GM13977 (cell line): ENCODE measurements around the gene TIMP3.

ENCODE experiments used
- DNase-seq: peaks from one replicate; pipeline ENCODE4 v3.0.0; 2012; ENCODE audit warnings: low spot score
- in situ Hi-C: fragments of 300-500 bp; cut with MboI; formaldehyde crosslinking; loops from one replicate; pipeline ENCODE4 v1.12.0; 2022; ENCODE audit warnings: low sequenced_read_pairs, low pct_unique_long_range_greater_than_20kb, mixed read lengths, inconsistent platforms; ENCODE audit not compliant: unreplicated experiment
- TF ChIP-seq, protein P1 (sequence below): IDR thresholded peaks from 2 replicates; pipeline ENCODE4 v1.5.1; 2012; ENCODE audit warnings: mild to moderate bottlenecking, control low read depth; ENCODE audit not compliant: insufficient read depth; ENCODE audit errors: extremely low read depth, missing control alignments

TIMP3 gene

DNA sequence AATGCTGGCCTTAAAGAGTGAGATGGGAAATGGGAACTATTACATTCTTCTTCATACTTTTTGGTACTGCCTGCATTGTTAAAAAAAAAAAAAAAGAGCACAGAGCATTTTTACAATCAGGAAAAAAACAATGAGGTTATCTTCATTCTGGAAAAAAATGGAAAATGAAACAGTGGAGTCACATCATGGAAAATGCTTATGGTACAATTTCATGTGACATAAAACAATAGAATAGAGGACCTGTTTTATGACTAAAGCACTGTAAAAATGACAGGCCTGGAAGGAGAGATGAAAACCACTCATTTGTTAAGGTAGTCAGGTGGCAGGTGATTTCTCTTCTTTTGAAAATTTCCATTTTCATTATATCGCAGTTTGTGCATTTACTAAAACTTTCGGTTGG, 75.0 kb downstream of the TIMP3 start:
- in situ Hi-C loops, result no loop called here
- TF ChIP-seq, protein P1, sequence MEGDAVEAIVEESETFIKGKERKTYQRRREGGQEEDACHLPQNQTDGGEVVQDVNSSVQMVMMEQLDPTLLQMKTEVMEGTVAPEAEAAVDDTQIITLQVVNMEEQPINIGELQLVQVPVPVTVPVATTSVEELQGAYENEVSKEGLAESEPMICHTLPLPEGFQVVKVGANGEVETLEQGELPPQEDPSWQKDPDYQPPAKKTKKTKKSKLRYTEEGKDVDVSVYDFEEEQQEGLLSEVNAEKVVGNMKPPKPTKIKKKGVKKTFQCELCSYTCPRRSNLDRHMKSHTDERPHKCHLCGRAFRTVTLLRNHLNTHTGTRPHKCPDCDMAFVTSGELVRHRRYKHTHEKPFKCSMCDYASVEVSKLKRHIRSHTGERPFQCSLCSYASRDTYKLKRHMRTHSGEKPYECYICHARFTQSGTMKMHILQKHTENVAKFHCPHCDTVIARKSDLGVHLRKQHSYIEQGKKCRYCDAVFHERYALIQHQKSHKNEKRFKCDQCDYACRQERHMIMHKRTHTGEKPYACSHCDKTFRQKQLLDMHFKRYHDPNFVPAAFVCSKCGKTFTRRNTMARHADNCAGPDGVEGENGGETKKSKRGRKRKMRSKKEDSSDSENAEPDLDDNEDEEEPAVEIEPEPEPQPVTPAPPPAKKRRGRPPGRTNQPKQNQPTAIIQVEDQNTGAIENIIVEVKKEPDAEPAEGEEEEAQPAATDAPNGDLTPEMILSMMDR, result no peak

DNA sequence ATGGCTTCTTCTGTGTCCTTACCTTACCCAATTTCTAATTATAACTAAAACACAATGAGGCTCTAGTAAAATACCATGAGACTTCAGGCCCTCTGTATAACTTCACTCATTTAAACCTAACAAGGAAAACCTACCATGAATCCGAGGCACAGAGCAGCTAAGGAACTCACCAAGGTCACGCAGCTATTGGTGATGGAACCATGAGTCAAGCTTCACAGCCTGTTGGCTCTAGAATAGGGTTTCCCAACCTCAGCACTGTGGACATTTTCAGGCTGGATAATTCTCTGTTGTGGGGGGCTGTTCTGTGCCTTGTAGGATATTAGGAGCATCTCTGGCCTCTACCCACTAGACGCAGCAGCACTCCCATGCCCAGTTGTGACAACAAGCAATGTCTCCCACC, 75.7 kb downstream of the TIMP3 start:
- in situ Hi-C loops, result no loop called here
- TF ChIP-seq, protein P1, result no peak
- DNase-seq, result no peak

More for the DNA sequence above, 75.0 kb downstream of the TIMP3 start:
- no peak for DNase-seq

- TF ChIP-seq, protein P1, result no peak
- no peak for DNase-seq
- in situ Hi-C loops, result no loop called here
Measured at GRCh38 chr22:32879550-32879949, 78.0 kb downstream of the TIMP3 start.

- TF ChIP-seq, protein P1, result no peak
- in situ Hi-C loops, result no loop called here
- DNase-seq, result no peak
Measured at GRCh38 chr22:32880061-32880460, 78.6 kb downstream of the TIMP3 start.

GRCh38 chr22:32880505-32880892, 79.0 kb downstream of the TIMP3 start:
- TF ChIP-seq, protein P1, result no peak
- DNase-seq, result no peak
- in situ Hi-C loops, result no loop called here

DNA sequence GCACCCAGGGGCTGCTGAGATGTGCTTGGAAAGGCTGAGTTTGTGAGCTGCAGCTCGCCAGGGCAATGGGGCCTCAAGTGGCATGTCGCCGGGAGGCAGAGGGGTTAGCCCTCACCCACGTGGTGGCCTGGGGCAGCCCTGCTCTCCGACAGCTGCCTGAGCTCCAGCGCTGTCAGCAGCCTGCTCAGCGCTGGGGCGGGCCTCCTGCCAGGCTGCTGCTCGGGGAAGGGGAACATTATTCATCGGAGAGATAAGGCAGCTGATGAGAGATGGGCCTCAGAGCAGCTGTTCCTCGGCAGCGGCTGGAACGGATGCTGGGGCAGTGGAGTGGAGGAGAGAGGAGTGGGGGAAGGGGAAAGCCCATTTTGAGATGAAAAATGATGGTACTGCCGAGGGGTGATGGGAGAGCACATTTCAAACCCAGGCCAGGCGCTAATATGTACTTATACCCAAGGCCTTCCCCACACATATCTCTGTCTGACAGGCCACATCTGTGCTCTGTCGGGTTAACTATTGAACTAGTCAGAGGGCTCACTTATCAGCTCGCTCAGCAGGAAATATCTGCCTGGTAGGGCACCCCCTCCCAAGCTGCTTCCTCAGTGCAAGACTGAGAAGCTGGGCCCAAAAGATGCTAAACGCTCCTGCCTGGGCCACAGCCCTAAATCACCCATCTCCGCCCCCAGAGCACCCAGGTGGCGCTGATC, 79.5 kb downstream of the TIMP3 start:
- in situ Hi-C loops, result no loop called here
- TF ChIP-seq, protein P1, result no peak
- no peak for DNase-seq
